Suprapubic skin (tissue), 3 donors: ENCODE measurements around the gene ARFIP2.

ENCODE experiments used
- CTCF ChIP-seq, 2 donors: fragments of 200-600 bp in 1 of 2; fragments of 450-650 bp in 1 of 2; sonication (generic) in 1 of 2; IDR thresholded peaks; one replicate each; pipeline ENCODE4 v1.5.1; 2016 to 2019; ENCODE audit warnings: antibody characterized with exemption in 2 of 2, mild to moderate bottlenecking in 1 of 2, moderate library complexity in 1 of 2
- EP300 ChIP-seq: sonication (generic); formaldehyde crosslinking; IDR thresholded peaks from one replicate; pipeline ENCODE4 v1.6.1; 2017; ENCODE audit warnings: antibody characterized with exemption
- POLR2A ChIP-seq, 2 donors: fragments of 450-650 bp; IDR thresholded peaks; one replicate each; pipeline ENCODE4 v1.6.1; 2017; ENCODE audit warnings: antibody characterized with exemption in 2 of 2, mild to moderate bottlenecking in 2 of 2, moderate library complexity in 2 of 2

- no peak for TF ChIP-seq POLR2A (IDR thresholded peaks at IDR 0.05)
- TF ChIP-seq CTCF (IDR thresholded peaks at IDR 0.05): no peak
- TF ChIP-seq EP300: no peak
Measured at GRCh38 chr11:6498544-6498943, 17.4 kb upstream of the ARFIP2 start.
